Right lobe of liver (tissue), 4 donors: ENCODE measurements around the gene OVCH1.

Experiments used
- CTCF ChIP-seq, 4 donors: fragments of 200-600 bp in 3 of 4; fragments of 450-650 bp in 1 of 4; IDR thresholded peaks; one replicate each; pipeline versions ENCODE4 v1.5.1 to v1.8.0; 2016 to 2022; ENCODE audit warnings: antibody characterized with exemption in 4 of 4, mild to moderate bottlenecking in 2 of 4
- POLR2A ChIP-seq: fragments of 450-650 bp; IDR thresholded peaks from one replicate; pipeline ENCODE4 v1.6.1; 2017; ENCODE audit warnings: antibody characterized with exemption, mild to moderate bottlenecking
- donor health status: DM: no; HTN: no; CAD: no.
- donor health status: DM: no; HTN: no; CAD: no.
- donor health status: DM: no; HTN: yes; CAD: no.

- no peak for TF ChIP-seq POLR2A
- TF ChIP-seq CTCF (IDR thresholded peaks at IDR 0.05), result no peak
Observed at GRCh38 chr12:29503283-29503682, 5.8 kb upstream of the OVCH1 start.
